Psoas muscle (tissue), 8 donors: ENCODE results near the gene CMSS1. TPM values are rescaled to one million over a fixed set of nuclear protein-coding genes. Genes with fewer than 3 reads are reported as not detected.

Experiments used
- ATAC-seq, 4 donors: fragments of 200-7000 bp; cut with Tn5 transposase; one replicate each; pipeline ENCODE4 v1.9.1; 2020; ENCODE audit warnings: moderate library complexity in 3 of 4, mild to moderate bottlenecking in 2 of 4
- DNase-seq, 2 donors: peaks; one replicate each; pipeline ENCODE4 v3.0.0-alpha.2; 2020
- H3K27ac ChIP-seq: fragments of 200-600 bp; one replicate; pipeline ENCODE4 v1.8.0; 2022
- H3K27me3 ChIP-seq, 3 donors: fragments of 200-600 bp in 1 of 3; one replicate each; pipeline versions ENCODE4 v1.6.1 to v1.8.0; 2013 to 2022; ENCODE audit warnings: low read length in 2 of 3, mild to moderate bottlenecking in 2 of 3, moderate library complexity in 1 of 3; ENCODE audit not compliant: insufficient read depth in 3 of 3
- H3K36me3 ChIP-seq, 2 donors: fragments of 200-600 bp in 1 of 2; one replicate each; pipeline versions ENCODE4 v1.6.1 to v1.8.0; 2013 to 2022; ENCODE audit warnings: low read depth in 1 of 2, mild to moderate bottlenecking in 1 of 2, moderate library complexity in 1 of 2; ENCODE audit not compliant: insufficient read depth in 1 of 2
- H3K4me1 ChIP-seq: fragments of 200-600 bp; one replicate; pipeline ENCODE4 v1.8.0; 2022
- H3K4me3 ChIP-seq: fragments of 200-600 bp; one replicate; pipeline ENCODE4 v1.8.0; 2022; ENCODE audit warnings: mild to moderate bottlenecking
- H3K9me3 ChIP-seq: fragments of 200-600 bp; one replicate; pipeline ENCODE4 v1.8.0; 2022
- CTCF ChIP-seq: fragments of 200-600 bp; IDR thresholded peaks from one replicate; pipeline ENCODE4 v1.8.0; 2022; ENCODE audit warnings: antibody characterized with exemption
- WGBS, 3 donors: extraction: QIAGEN DNeasy Blood & Tissue Kit; methylation state at CpG; one replicate each; pipeline versions ENCODE4 v1.1.6 to v1.1.7; 2013; 5-methylcytosine and 5-hydroxymethylcytosine counted together
- intact Hi-C, 2 donors: fragments of 100-400 bp; cut with DNase I; formaldehyde crosslinking; loops; one replicate each; pipeline versions ENCODE4 v1.11.0 to v1.14.2; 2022
- polyA plus RNA-seq, 3 donors: library from polyadenylated mRNA; stranded (reverse); fragments of 200-250 nt; gene quantifications; one replicate each; pipeline ENCODE4 v1.2.3, GENCODE V29; 2013
- total RNA-seq, 4 donors: library from RNA; stranded (reverse); fragmentation: NEBNext Ultra II Directional in 2 of 4; extraction: Animal tissue kit (Norgen Biotek cat#: 25700) in 2 of 4; gene quantifications; one replicate each; pipeline versions ENCODE4 v1.2.1 to v1.2.4, GENCODE V29; 2021 to 2023
- donor health status: healthy with polysubstance abuse.
- donor health status: DM: no; HTN: no; CAD: no; lungs with moderate emphysema.
- donor health status: Bipolar disorder and iron deficiency.
- donor health status: healthy.
- donor health status: DM: yes; HTN: yes; CAD: no.
- donor health status: DM: no; HTN: no; CAD: no.
- donor health status: DM: no; HTN: no; CAD: no.
- donor health status: DM: yes; HTN: yes; CAD: no.

The CMSS1 gene
- total and polyA plus RNA-seq, 7 donors = 18.4 to 174 (median 58.8) TPM

DNA sequence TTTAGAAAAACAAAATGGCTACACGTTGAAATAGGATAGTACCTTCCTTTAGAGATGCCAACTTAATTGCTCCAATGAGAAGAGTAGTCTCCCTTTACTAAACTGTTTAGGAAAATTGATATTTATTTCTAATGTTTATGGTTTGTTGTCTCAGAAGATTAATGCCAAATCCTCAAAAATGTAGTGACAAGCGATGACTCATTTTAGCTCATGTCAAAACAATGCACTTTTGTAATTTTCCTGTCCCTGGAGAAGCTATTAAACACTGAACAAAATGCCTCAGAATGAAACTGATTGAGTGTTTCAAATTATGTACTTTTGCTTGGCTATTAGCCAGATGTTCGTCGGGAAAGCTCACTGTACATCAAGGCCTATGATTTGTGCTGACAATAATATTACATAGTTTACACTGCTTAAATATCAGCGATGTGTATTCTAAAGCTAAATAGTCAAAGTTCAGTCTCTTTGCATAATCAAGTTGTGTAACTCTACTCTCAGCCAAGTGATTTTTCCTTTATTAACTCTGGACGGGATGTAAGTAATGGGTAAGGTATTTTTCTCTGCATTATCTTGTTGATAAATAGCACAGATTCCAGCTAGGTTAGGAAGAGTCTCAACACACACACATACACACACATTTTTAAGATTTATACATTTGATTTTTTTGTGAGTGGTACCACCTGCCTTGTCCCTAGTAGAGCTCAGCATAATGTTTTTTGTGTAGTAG, 83.7 kb downstream of the CMSS1 start:
- WGBS, 3 donors = 22 to 27% (median 26%) methylated on average over 6 of the region's 6 CpGs
- Histone ChIP-seq H3K36me3 (no peaks in the 10 kb centered on the region), H3K27me3 (no peaks in the 10 kb centered on the region), H3K27ac (peak overlapping the region; percentile 44), H3K4me1 (peaks cover 30% of the 10 kb centered on the region), H3K4me3 (no peak overlapping the region), H3K9me3 (no peaks in the 10 kb centered on the region)
- no peak for DNase-seq
- intact Hi-C loops = no loop called here
- no peak for TF ChIP-seq CTCF
- ATAC-seq = peak in 2 of 4 donors; percentile 19 to 56

DNA sequence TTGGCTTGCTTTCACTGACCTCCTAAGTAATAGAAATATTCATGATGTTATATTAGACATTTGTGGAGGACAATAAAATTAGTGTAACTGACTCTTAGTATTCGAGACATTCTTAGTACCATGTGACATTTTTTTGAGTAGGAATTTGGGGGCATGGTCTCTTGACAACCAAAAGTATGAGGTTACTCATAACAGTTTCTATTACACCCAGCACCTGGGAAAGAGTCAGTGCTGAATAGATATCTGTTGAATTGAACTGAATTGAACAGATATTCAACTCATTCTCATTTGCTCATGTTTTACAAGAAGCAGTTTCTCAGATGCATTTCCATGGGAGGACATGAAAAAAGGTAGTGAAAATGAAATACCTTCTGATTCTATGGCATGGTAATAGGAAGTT, 84.4 kb downstream of the CMSS1 start:
- no peak for ATAC-seq
- intact Hi-C loops = no loop called here
- Histone ChIP-seq H3K4me3 (no peak overlapping the region), H3K36me3 (no peaks in the 10 kb centered on the region), H3K27ac (peak overlapping the region; percentile 44), H3K27me3 (no peaks in the 10 kb centered on the region), H3K4me1 (peaks cover 29% of the 10 kb centered on the region), H3K9me3 (no peaks in the 10 kb centered on the region)
- no peak for TF ChIP-seq CTCF
- 65 to 88% (median 78%) methylated on average over 1 of the region's 1 CpG for WGBS, 3 donors
- no peak for DNase-seq

- no peaks in the 10 kb centered on the region for H3K27me3 ChIP-seq
- no peak overlapping the region for H3K4me3 ChIP-seq
- H3K27ac ChIP-seq = no peak overlapping the region
- peaks cover 43% of the 10 kb centered on the region for H3K4me1 ChIP-seq
- H3K36me3 ChIP-seq = no peaks in the 10 kb centered on the region
- no peak for DNase-seq
- no peak for TF ChIP-seq CTCF
- intact Hi-C loops = no loop called here
- ATAC-seq = no peak
- no peaks in the 10 kb centered on the region for H3K9me3 ChIP-seq
Observed at GRCh38 chr3:99903869-99904268, 86.2 kb downstream of the CMSS1 start.

- no peak for DNase-seq
- peak overlapping the region; percentile 57 for H3K27ac ChIP-seq
Observed at GRCh38 chr3:99907959-99908544, 90.4 kb downstream of the CMSS1 start.

More at GRCh38 chr3:99907959-99908544, 90.4 kb downstream of the CMSS1 start:
- peak in 3 of 4 donors; percentile 35 to 64 (median 53) for ATAC-seq
- Histone ChIP-seq H3K4me1 (peaks cover 39% of the 10 kb centered on the region), H3K9me3 (no peaks in the 10 kb centered on the region), H3K4me3 (no peak overlapping the region), H3K27me3 (no peaks in the 10 kb centered on the region), H3K36me3 (no peaks in the 10 kb centered on the region)
- WGBS, 3 donors = 25 to 43% (median 31%) methylated on average over 2 of the region's 2 CpGs
- intact Hi-C loops = no loop called here
- TF ChIP-seq CTCF = no peak
